ENCODE results near the gene PRRT1B.

Gene PRRT1B

DNA sequence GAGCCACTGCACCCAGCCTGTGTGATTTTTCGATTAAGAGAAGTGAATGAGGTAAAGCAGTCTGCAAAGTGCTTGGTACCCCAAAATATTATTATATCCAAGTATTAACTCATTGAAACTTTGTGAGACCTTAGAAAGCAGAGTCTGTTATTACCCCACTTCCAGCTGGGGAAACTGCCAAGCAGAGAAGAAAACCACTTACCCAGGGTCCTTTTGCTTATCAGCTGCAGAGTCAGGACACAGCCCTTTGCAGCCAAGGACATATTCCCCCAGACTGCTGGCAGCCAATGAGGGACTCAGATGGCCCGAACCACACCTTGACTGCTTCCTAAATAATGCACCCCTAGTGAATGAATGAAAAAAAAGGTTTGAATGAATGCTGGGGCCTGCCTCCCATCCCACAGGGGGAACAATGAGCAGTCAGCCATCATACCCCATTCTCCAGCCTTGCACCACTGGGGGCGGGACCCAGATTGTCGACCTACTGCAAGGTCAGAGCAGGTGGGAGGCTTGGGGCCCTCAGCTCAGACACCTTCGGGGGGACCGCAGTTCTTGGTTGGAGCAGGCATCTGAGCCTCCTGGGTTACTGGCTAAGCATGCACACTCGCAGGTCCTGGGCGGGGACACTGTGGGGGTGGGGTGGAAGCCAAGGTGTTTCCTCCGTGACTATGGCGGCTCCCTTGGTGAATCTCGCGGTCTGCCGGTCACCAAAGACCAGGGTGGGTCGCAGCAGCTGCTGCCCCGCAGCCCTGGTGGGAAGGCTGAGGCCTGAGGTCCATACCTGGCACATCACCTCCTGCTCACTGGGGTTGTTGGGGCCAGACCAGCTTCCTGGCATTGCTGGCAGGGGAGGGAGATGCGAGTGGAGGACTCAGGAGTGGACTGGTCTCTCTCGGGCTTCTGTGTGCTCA is 29.7 kb downstream of the PRRT1B start:
- ATAC-seq, result no peak
- TF ChIP-seq ZFP30 (CRISPR knock-in tag; IDR thresholded peaks at IDR 0.05), result no peak
- TF ChIP-seq TCF4 (CRISPR knock-in tag; IDR thresholded peaks at IDR 0.05; ENCODE audit: borderline replicate concordance), result no peak
- TF ChIP-seq OSR1 (CRISPR knock-in tag; IDR thresholded peaks at IDR 0.05), result no peak
- TF ChIP-seq TOX (CRISPR knock-in tag; IDR thresholded peaks at IDR 0.05; ENCODE audit: borderline replicate concordance), result no peak

DNA sequence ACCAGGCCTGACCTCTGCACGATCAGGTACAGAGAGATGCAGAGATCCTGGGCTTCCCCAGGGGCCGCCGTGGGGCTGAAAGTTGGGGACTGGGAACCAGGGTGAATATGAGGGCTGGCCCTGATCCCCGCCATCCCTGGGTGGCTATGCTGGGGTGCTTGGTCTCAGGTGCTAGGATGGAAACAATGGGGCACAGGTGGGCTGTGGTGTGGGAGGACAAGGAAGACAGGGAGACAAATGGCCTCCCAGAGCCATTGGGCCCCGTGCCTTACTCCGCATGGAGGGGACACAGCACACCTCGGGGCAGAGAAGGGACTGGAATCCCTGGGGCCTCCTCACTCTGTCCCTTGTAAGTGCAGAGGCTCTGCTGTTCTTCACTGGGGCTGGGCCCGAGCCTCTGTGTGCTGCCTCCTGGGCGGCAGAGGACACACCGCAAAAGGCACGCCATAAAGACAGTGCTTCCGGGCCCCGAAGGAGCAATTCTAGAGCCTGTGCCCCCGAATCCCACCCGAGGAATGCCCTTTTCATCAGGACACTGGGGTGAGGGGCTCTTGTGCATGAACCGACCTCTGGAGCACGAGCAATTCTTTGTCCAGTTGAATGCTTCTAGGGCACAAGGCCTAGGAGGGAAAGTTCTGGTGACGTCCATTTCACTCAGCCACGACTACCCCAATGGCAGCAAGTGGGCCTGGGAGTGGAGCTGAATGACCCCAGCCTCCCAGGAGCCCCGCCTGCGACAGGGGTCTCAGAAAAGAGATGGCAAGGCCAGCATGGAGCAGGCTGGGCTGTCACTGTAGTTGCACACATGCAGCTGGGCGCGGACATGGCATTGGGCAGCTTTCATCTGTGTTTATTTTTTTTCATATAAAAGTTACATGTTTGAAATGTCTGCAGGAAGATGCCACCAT is 30.9 kb downstream of the PRRT1B start:
- ATAC-seq, result no peak
- TF ChIP-seq, protein P1, sequence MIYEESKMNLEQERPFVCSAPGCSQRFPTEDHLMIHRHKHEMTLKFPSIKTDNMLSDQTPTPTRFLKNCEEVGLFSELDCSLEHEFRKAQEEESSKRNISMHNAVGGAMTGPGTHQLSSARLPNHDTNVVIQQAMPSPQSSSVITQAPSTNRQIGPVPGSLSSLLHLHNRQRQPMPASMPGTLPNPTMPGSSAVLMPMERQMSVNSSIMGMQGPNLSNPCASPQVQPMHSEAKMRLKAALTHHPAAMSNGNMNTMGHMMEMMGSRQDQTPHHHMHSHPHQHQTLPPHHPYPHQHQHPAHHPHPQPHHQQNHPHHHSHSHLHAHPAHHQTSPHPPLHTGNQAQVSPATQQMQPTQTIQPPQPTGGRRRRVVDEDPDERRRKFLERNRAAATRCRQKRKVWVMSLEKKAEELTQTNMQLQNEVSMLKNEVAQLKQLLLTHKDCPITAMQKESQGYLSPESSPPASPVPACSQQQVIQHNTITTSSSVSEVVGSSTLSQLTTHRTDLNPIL (CRISPR knock-in tag; IDR thresholded peaks at IDR 0.05; ENCODE audit: low read depth), result no peak
- TF ChIP-seq, protein P2, sequence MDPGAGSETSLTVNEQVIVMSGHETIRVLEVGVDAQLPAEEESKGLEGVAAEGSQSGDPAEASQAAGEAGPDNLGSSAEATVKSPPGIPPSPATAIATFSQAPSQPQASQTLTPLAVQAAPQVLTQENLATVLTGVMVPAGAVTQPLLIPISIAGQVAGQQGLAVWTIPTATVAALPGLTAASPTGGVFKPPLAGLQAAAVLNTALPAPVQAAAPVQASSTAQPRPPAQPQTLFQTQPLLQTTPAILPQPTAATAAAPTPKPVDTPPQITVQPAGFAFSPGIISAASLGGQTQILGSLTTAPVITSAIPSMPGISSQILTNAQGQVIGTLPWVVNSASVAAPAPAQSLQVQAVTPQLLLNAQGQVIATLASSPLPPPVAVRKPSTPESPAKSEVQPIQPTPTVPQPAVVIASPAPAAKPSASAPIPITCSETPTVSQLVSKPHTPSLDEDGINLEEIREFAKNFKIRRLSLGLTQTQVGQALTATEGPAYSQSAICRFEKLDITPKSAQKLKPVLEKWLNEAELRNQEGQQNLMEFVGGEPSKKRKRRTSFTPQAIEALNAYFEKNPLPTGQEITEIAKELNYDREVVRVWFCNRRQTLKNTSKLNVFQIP (CRISPR knock-in tag; IDR thresholded peaks at IDR 0.05; ENCODE audit: borderline replicate concordance, low read depth), result no peak
- TF ChIP-seq RARB (CRISPR knock-in tag; IDR thresholded peaks at IDR 0.05) (no peak), PPARA (CRISPR knock-in tag; IDR thresholded peaks at IDR 0.05; ENCODE audit: borderline replicate concordance) (no peak), TOX (CRISPR knock-in tag; IDR thresholded peaks at IDR 0.05; ENCODE audit: borderline replicate concordance) (no peak), ZNF565 (CRISPR knock-in tag; conservative IDR thresholded peaks at IDR 0.05; ENCODE audit: low read depth) (no peak), SNAI2 (CRISPR knock-in tag; IDR thresholded peaks at IDR 0.05) (no peak), GLIS3 (CRISPR knock-in tag; IDR thresholded peaks at IDR 0.05) (no peak), ISL1 (CRISPR knock-in tag; IDR thresholded peaks at IDR 0.05) (no peak), BACH2 (CRISPR knock-in tag; IDR thresholded peaks at IDR 0.05; ENCODE audit: borderline replicate concordance) (no peak), CSDC2 (CRISPR knock-in tag; IDR thresholded peaks at IDR 0.05) (no peak), ZNF8 (CRISPR knock-in tag; IDR thresholded peaks at IDR 0.05) (no peak), ZC3H10 (CRISPR knock-in tag; IDR thresholded peaks at IDR 0.05) (no peak), ZFP30 (CRISPR knock-in tag; IDR thresholded peaks at IDR 0.05) (no peak), ZNF70 (CRISPR knock-in tag; IDR thresholded peaks at IDR 0.05) (no peak), ARNTL (CRISPR knock-in tag; IDR thresholded peaks at IDR 0.05; ENCODE audit: borderline replicate concordance, low read depth) (no peak), ZFP3 (CRISPR knock-in tag; IDR thresholded peaks at IDR 0.05) (no peak), TCF4 (CRISPR knock-in tag; IDR thresholded peaks at IDR 0.05; ENCODE audit: borderline replicate concordance) (no peak)
- TF ChIP-seq, protein P3, sequence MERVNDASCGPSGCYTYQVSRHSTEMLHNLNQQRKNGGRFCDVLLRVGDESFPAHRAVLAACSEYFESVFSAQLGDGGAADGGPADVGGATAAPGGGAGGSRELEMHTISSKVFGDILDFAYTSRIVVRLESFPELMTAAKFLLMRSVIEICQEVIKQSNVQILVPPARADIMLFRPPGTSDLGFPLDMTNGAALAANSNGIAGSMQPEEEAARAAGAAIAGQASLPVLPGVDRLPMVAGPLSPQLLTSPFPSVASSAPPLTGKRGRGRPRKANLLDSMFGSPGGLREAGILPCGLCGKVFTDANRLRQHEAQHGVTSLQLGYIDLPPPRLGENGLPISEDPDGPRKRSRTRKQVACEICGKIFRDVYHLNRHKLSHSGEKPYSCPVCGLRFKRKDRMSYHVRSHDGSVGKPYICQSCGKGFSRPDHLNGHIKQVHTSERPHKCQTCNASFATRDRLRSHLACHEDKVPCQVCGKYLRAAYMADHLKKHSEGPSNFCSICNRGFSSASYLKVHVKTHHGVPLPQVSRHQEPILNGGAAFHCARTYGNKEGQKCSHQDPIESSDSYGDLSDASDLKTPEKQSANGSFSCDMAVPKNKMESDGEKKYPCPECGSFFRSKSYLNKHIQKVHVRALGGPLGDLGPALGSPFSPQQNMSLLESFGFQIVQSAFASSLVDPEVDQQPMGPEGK (CRISPR knock-in tag; IDR thresholded peaks at IDR 0.05; ENCODE audit: borderline replicate concordance), result no peak
- TF ChIP-seq, protein P4, sequence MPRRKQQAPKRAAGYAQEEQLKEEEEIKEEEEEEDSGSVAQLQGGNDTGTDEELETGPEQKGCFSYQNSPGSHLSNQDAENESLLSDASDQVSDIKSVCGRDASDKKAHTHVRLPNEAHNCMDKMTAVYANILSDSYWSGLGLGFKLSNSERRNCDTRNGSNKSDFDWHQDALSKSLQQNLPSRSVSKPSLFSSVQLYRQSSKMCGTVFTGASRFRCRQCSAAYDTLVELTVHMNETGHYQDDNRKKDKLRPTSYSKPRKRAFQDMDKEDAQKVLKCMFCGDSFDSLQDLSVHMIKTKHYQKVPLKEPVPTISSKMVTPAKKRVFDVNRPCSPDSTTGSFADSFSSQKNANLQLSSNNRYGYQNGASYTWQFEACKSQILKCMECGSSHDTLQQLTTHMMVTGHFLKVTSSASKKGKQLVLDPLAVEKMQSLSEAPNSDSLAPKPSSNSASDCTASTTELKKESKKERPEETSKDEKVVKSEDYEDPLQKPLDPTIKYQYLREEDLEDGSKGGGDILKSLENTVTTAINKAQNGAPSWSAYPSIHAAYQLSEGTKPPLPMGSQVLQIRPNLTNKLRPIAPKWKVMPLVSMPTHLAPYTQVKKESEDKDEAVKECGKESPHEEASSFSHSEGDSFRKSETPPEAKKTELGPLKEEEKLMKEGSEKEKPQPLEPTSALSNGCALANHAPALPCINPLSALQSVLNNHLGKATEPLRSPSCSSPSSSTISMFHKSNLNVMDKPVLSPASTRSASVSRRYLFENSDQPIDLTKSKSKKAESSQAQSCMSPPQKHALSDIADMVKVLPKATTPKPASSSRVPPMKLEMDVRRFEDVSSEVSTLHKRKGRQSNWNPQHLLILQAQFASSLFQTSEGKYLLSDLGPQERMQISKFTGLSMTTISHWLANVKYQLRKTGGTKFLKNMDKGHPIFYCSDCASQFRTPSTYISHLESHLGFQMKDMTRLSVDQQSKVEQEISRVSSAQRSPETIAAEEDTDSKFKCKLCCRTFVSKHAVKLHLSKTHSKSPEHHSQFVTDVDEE (CRISPR knock-in tag; IDR thresholded peaks at IDR 0.05), result no peak
